HEK293 (cell line): ENCODE measurements around the gene CUL7.

Experiments used
- CTCF ChIA-PET: fragments of 350-600 bp; formaldehyde crosslinking; extraction: SDS; loops from one replicate; lab custom pipeline; 2021; ENCODE audit warnings: antibody characterized with exemption; lab: Yijun Ruan, JAX
- POLR2A ChIA-PET: fragments of 300-600 bp; formaldehyde crosslinking; extraction: SDS; loops from one replicate; lab custom pipeline; 2020; ENCODE audit warnings: antibody characterized with exemption, inconsistent platforms; lab: Yijun Ruan, JAX
- H3K27ac ChIP-seq: fragments of 200-500 bp; sonication (Bioruptor generic); 2 replicates; pipeline ENCODE4 v1.5.1; 2014; ENCODE audit warnings: low read depth, low read length, control low read depth, inconsistent platforms; ENCODE audit errors: extremely low read depth
- H3K36me3 ChIP-seq, 2 experiments: fragments of 200-500 bp in 1 of 2; sonication (Bioruptor generic) in 1 of 2; 1 replicate in 1 of 2; 2 replicates in 1 of 2; pipeline ENCODE4 v1.5.1; 2014 to 2017; ENCODE audit warnings: inconsistent platforms in 2 of 2, low read length in 2 of 2; ENCODE audit not compliant: control insufficient read depth in 2 of 2, insufficient read depth in 1 of 2
- H3K4me1 ChIP-seq: fragments of 200-500 bp; sonication (Bioruptor generic); 2 replicates; pipeline ENCODE4 v1.5.1; 2014; ENCODE audit warnings: mild to moderate bottlenecking, low read length, inconsistent platforms; ENCODE audit not compliant: control insufficient read depth, insufficient read depth
- H3K4me3 ChIP-seq: 2 replicates; pipeline ENCODE4 v1.5.1; 2011; ENCODE audit warnings: low read depth, mild to moderate bottlenecking, control low read depth, low read length, moderate library complexity
- H3K9me3 ChIP-seq: fragments of 200-500 bp; sonication (Bioruptor generic); 2 replicates; pipeline ENCODE4 v1.5.1; 2014; ENCODE audit warnings: low read depth, low read length, inconsistent platforms; ENCODE audit not compliant: control insufficient read depth, insufficient read depth
- INSM2 ChIP-seq: fragments of 450-650 bp; formaldehyde crosslinking; IDR thresholded peaks from 2 replicates; pipeline ENCODE4 v1.5.1; 2016; ENCODE audit warnings: missing biosample characterization, missing genetic modification characterization
- KLF1 ChIP-seq: fragments of 450-650 bp; formaldehyde crosslinking; IDR thresholded peaks from 2 replicates; pipeline ENCODE4 v1.5.1; 2016; ENCODE audit warnings: missing biosample characterization, missing genetic modification characterization
- KLF7 ChIP-seq: fragments of 450-650 bp; formaldehyde crosslinking; IDR thresholded peaks from 2 replicates; pipeline ENCODE4 v1.5.1; 2016; ENCODE audit warnings: missing biosample characterization, missing genetic modification characterization, borderline replicate concordance
- SCRT1 ChIP-seq: fragments of 450-650 bp; formaldehyde crosslinking; IDR thresholded peaks from 2 replicates; pipeline ENCODE4 v1.5.1; 2016; ENCODE audit warnings: missing biosample characterization, missing genetic modification characterization, borderline replicate concordance
- TSHZ1 ChIP-seq: fragments of 450-650 bp; formaldehyde crosslinking; IDR thresholded peaks from 2 replicates; pipeline ENCODE4 v1.5.1; 2016; ENCODE audit warnings: missing biosample characterization, missing genetic modification characterization, borderline replicate concordance
- ZBTB17 ChIP-seq: fragments of 450-650 bp; formaldehyde crosslinking; IDR thresholded peaks from 2 replicates; pipeline ENCODE4 v1.5.1; 2016; ENCODE audit warnings: missing biosample characterization, missing genetic modification characterization
- ZBTB8A ChIP-seq: fragments of 450-650 bp; formaldehyde crosslinking; IDR thresholded peaks from 2 replicates; pipeline ENCODE4 v1.5.1; 2016; ENCODE audit warnings: missing biosample characterization, missing genetic modification characterization
- ZNF169 ChIP-seq: fragments of 450-650 bp; formaldehyde crosslinking; IDR thresholded peaks from 2 replicates; pipeline ENCODE4 v1.5.1; 2016; ENCODE audit warnings: missing biosample characterization, missing genetic modification characterization
- ZNF239 ChIP-seq: fragments of 450-650 bp; formaldehyde crosslinking; IDR thresholded peaks from 2 replicates; pipeline ENCODE4 v1.5.1; 2016; ENCODE audit warnings: missing biosample characterization, missing genetic modification characterization
- ZNF391 ChIP-seq: fragments of 450-650 bp; formaldehyde crosslinking; IDR thresholded peaks from 2 replicates; pipeline ENCODE4 v1.5.1; 2016; ENCODE audit warnings: low read depth, missing biosample characterization, missing genetic modification characterization, borderline replicate concordance
- ZNF521 ChIP-seq: fragments of 450-650 bp; formaldehyde crosslinking; IDR thresholded peaks from 2 replicates; pipeline ENCODE4 v1.5.1; 2017; ENCODE audit warnings: missing biosample characterization, mild to moderate bottlenecking, missing genetic modification characterization
- ZNF555 ChIP-seq: fragments of 450-650 bp; formaldehyde crosslinking; conservative IDR thresholded peaks from 2 replicates; pipeline ENCODE4 v1.5.1; 2017; ENCODE audit warnings: missing biosample characterization, mild to moderate bottlenecking, missing genetic modification characterization, inconsistent platforms
- ZNF560 ChIP-seq: fragments of 450-650 bp; formaldehyde crosslinking; IDR thresholded peaks from 2 replicates; pipeline ENCODE4 v1.5.1; 2017; ENCODE audit warnings: missing biosample characterization, missing genetic modification characterization, borderline replicate concordance
- ZNF585B ChIP-seq: fragments of 450-650 bp; formaldehyde crosslinking; IDR thresholded peaks from 2 replicates; pipeline ENCODE4 v1.5.1; 2016; ENCODE audit warnings: missing biosample characterization, missing genetic modification characterization
- ZNF621 ChIP-seq: fragments of 450-650 bp; formaldehyde crosslinking; IDR thresholded peaks from 2 replicates; pipeline ENCODE4 v1.5.1; 2017; ENCODE audit warnings: missing biosample characterization, missing genetic modification characterization
- ZNF626 ChIP-seq: fragments of 450-650 bp; sonication (Bioruptor Pico); formaldehyde crosslinking; IDR thresholded peaks from 2 replicates; pipeline ENCODE4 v1.5.1; 2018; ENCODE audit warnings: missing biosample characterization, missing genetic modification characterization, inconsistent platforms
- ZNF639 ChIP-seq: fragments of 450-650 bp; formaldehyde crosslinking; IDR thresholded peaks from 2 replicates; pipeline ENCODE4 v1.5.1; 2016; ENCODE audit warnings: missing biosample characterization, missing genetic modification characterization
- ZNF670 ChIP-seq: fragments of 450-650 bp; formaldehyde crosslinking; IDR thresholded peaks from 2 replicates; pipeline ENCODE4 v1.5.1; 2016; ENCODE audit warnings: missing biosample characterization, missing genetic modification characterization, low read depth
- ZNF837 ChIP-seq: fragments of 450-650 bp; formaldehyde crosslinking; IDR thresholded peaks from 2 replicates; pipeline ENCODE4 v1.5.1; 2016; ENCODE audit warnings: missing biosample characterization, missing genetic modification characterization
- TF ChIP-seq, protein P1 (sequence below): fragments of 450-650 bp; formaldehyde crosslinking; IDR thresholded peaks from 2 replicates; pipeline ENCODE4 v1.5.1; 2016; ENCODE audit warnings: missing biosample characterization, missing genetic modification characterization
- TF ChIP-seq, protein P2 (sequence below): fragments of 450-650 bp; formaldehyde crosslinking; IDR thresholded peaks from 2 replicates; pipeline ENCODE4 v1.5.1; 2016; ENCODE audit warnings: missing biosample characterization, missing genetic modification characterization
- TF ChIP-seq, protein P3 (sequence below): fragments of 450-650 bp; formaldehyde crosslinking; IDR thresholded peaks from 2 replicates; pipeline ENCODE4; 2016; ENCODE audit warnings: missing biosample characterization, missing genetic modification characterization

CUL7 gene

GRCh38 chr6:43101497-43101896, 47.8 kb upstream of the CUL7 start:
- Histone ChIP-seq H3K9me3 (no peaks in the 10 kb centered on the region), H3K4me3 (no peak overlapping the region), H3K27ac (no peak overlapping the region), H3K36me3 (no peaks in the 10 kb centered on the region), H3K4me1 (peaks cover 25% of the 10 kb centered on the region)
- ChIA-PET CTCF (interaction anchor here (1.6 kb wide), 1 partner anchor 24 kb away, joined by 3 read pairs; no protein-coding TSS in a partner anchor), POLR2A (interaction anchor here (0.7 kb wide), 1 partner anchor 181 kb away, joined by 4 read pairs; no protein-coding TSS in a partner anchor)
- no peak for TF ChIP-seq ZNF639 (tag by site-specific recombination)
- no peak for TF ChIP-seq ZNF837 (tag by site-specific recombination)
- TF ChIP-seq ZNF621 (tag by site-specific recombination): no peak
- no peak for TF ChIP-seq ZBTB17 (tag by site-specific recombination)
- no peak for TF ChIP-seq ZNF626
- TF ChIP-seq KLF1 (tag by site-specific recombination): no peak

GRCh38 chr6:43097502-43097901, 43.9 kb upstream of the CUL7 start:
- no peaks in the 10 kb centered on the region for H3K9me3 ChIP-seq
- no peak overlapping the region for H3K4me3 ChIP-seq
- POLR2A ChIA-PET: interaction anchor here (0.6 to 1.0 kb wide), 3 partner anchors 37 to 168 kb away, joined by 3 to 4 read pairs (median 4); partner anchors contain the start of gene CNPY3
- CTCF ChIA-PET: interaction anchor here (0.6 to 1.8 kb wide), 3 partner anchors 16 to 46 kb away, joined by 3 to 6 read pairs (median 3); no protein-coding TSS in a partner anchor
- H3K27ac ChIP-seq: no peak overlapping the region
- H3K4me1 ChIP-seq: peaks cover 32% of the 10 kb centered on the region
- H3K36me3 ChIP-seq: no peaks in the 10 kb centered on the region
- TF ChIP-seq KLF7 (tag by site-specific recombination) (no peak), ZNF555 (tag by site-specific recombination) (no peak), INSM2 (tag by site-specific recombination) (no peak), ZNF670 (tag by site-specific recombination) (no peak), ZNF391 (tag by site-specific recombination) (no peak), ZBTB8A (tag by site-specific recombination) (no peak), ZNF169 (tag by site-specific recombination) (no peak), ZNF585B (tag by site-specific recombination) (no peak), SCRT1 (no peak), ZNF621 (tag by site-specific recombination) (no peak), ZNF239 (tag by site-specific recombination) (no peak), ZNF560 (tag by site-specific recombination) (no peak), ZNF521 (no peak), TSHZ1 (tag by site-specific recombination) (no peak)
- TF ChIP-seq, protein P1, sequence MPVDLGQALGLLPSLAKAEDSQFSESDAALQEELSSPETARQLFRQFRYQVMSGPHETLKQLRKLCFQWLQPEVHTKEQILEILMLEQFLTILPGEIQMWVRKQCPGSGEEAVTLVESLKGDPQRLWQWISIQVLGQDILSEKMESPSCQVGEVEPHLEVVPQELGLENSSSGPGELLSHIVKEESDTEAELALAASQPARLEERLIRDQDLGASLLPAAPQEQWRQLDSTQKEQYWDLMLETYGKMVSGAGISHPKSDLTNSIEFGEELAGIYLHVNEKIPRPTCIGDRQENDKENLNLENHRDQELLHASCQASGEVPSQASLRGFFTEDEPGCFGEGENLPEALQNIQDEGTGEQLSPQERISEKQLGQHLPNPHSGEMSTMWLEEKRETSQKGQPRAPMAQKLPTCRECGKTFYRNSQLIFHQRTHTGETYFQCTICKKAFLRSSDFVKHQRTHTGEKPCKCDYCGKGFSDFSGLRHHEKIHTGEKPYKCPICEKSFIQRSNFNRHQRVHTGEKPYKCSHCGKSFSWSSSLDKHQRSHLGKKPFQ (tag by site-specific recombination): no peak
- TF ChIP-seq, protein P2, sequence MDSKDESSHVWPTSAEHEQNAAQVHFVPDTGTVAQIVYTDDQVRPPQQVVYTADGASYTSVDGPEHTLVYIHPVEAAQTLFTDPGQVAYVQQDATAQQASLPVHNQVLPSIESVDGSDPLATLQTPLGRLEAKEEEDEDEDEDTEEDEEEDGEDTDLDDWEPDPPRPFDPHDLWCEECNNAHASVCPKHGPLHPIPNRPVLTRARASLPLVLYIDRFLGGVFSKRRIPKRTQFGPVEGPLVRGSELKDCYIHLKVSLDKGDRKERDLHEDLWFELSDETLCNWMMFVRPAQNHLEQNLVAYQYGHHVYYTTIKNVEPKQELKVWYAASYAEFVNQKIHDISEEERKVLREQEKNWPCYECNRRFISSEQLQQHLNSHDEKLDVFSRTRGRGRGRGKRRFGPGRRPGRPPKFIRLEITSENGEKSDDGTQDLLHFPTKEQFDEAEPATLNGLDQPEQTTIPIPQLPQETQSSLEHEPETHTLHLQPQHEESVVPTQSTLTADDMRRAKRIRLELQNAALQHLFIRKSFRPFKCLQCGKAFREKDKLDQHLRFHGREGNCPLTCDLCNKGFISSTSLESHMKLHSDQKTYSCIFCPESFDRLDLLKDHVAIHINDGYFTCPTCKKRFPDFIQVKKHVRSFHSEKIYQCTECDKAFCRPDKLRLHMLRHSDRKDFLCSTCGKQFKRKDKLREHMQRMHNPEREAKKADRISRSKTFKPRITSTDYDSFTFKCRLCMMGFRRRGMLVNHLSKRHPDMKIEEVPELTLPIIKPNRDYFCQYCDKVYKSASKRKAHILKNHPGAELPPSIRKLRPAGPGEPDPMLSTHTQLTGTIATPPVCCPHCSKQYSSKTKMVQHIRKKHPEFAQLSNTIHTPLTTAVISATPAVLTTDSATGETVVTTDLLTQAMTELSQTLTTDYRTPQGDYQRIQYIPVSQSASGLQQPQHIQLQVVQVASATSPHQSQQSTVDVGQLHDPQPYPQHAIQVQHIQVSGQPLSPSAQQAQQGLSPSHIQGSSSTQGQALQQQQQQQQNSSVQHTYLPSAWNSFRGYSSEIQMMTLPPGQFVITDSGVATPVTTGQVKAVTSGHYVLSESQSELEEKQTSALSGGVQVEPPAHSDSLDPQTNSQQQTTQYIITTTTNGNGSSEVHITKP: no peak
- TF ChIP-seq, protein P3, sequence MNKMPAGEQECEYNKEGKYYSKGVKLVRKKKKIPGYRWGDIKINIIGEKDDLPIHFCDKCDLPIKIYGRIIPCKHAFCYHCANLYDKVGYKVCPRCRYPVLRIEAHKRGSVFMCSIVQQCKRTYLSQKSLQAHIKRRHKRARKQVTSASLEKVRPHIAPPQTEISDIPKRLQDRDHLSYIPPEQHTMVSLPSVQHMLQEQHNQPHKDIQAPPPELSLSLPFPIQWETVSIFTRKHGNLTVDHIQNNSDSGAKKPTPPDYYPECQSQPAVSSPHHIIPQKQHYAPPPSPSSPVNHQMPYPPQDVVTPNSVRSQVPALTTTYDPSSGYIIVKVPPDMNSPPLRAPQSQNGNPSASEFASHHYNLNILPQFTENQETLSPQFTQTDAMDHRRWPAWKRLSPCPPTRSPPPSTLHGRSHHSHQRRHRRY (tag by site-specific recombination): no peak
